Heart right ventricle (tissue), 16 donors: Measurements from ENCODE around the gene SLC16A13. TPM values are rescaled to one million over a fixed set of nuclear protein-coding genes. Genes with fewer than 3 reads are reported as not detected.

Experiments
- ATAC-seq, 8 donors: fragments of 200-7000 bp; cut with Tn5 transposase; one replicate each; pipeline ENCODE4 v1.9.1; 2020; ENCODE audit warnings: mild to moderate bottlenecking in 8 of 8, moderate library complexity in 8 of 8, moderate number of reproducible peaks in 1 of 8
- DNase-seq, 2 donors: peaks; one replicate each; pipeline ENCODE4 v3.0.0-alpha.2; 2020
- H3K27ac ChIP-seq, 10 donors: fragments of 200-600 bp; sonication (generic) in 2 of 10; one replicate each; pipeline versions ENCODE4 v1.5.0 to v1.8.0; 2020 to 2022; ENCODE audit warnings: mild to moderate bottlenecking in 3 of 10
- H3K27me3 ChIP-seq, 7 donors: fragments of 200-600 bp; one replicate each; pipeline ENCODE4 v1.8.0; 2021 to 2022; ENCODE audit warnings: mild to moderate bottlenecking in 2 of 7
- H3K36me3 ChIP-seq, 9 donors: fragments of 200-600 bp; sonication (generic) in 1 of 9; one replicate each; pipeline versions ENCODE4 v1.5.0 to v1.8.0; 2020 to 2022; ENCODE audit warnings: mild to moderate bottlenecking in 2 of 9
- H3K4me1 ChIP-seq, 9 donors: fragments of 200-600 bp; sonication (generic) in 1 of 9; one replicate each; pipeline versions ENCODE4 v1.5.0 to v1.8.0; 2020 to 2022; ENCODE audit warnings: mild to moderate bottlenecking in 4 of 9
- H3K4me3 ChIP-seq, 10 donors: fragments of 200-600 bp; sonication (generic) in 2 of 10; one replicate each; pipeline versions ENCODE4 v1.5.0 to v1.8.0; 2020 to 2022; ENCODE audit warnings: mild to moderate bottlenecking in 7 of 10, moderate library complexity in 2 of 10
- H3K9me3 ChIP-seq, 11 donors: fragments of 200-600 bp in 10 of 11; sonication (generic) in 2 of 11; one replicate each; pipeline versions ENCODE4 v1.5.0 to v1.8.0; 2013 to 2022; ENCODE audit warnings: mild to moderate bottlenecking in 2 of 11, control low read depth in 1 of 11, moderate library complexity in 1 of 11
- CTCF ChIP-seq, 9 donors: fragments of 200-600 bp; sonication (generic) in 2 of 9; IDR thresholded peaks; one replicate each; pipeline versions ENCODE4 v1.5.0 to v1.8.0; 2021 to 2022; ENCODE audit warnings: antibody characterized with exemption in 9 of 9, mild to moderate bottlenecking in 5 of 9, moderate library complexity in 1 of 9
- WGBS, 2 donors: extraction: QIAGEN DNeasy Blood & Tissue Kit; methylation state at CpG; one replicate each; pipeline ENCODE4 v1.1.7; 2013; ENCODE audit warnings: inconsistent platforms in 1 of 2; 5-methylcytosine and 5-hydroxymethylcytosine counted together
- intact Hi-C, 10 donors: fragments of 100-400 bp; cut with DNase I; formaldehyde crosslinking; loops; one replicate each; pipeline versions ENCODE4 v1.11.1 to v1.14.2; 2022
- polyA plus RNA-seq, 2 donors: library from polyadenylated mRNA; stranded (reverse); fragments of 200-250 nt; gene quantifications; one replicate each; pipeline ENCODE4 v1.2.3, GENCODE V29; 2013
- total RNA-seq, 10 donors: library from RNA; stranded (reverse); fragmentation: NEBNext Ultra II Directional in 3 of 10; extraction: Animal tissue kit (Norgen Biotek cat#: 25700) in 3 of 10; gene quantifications; one replicate each; pipeline versions ENCODE4 v1.2.1 to v1.2.4, GENCODE V29; 2021 to 2023
- donor health status: Arrhythmogenic right ventricular cardiomyopathy.
- donor health status: ischemic (EF 13 %, LVEDD 7.1; RV severe dilation, severe dysfunction).
- donor health status: healthy with polysubstance abuse.
- donor health status: DM: no; HTN: yes; CAD: no.
- donor health status: DM: no; HTN: no; CAD: no.
- donor health status: ischemic (EF 25% LVEDD 6.9; RV normal size, moderate dysfunction).
- donor health status: ischemic (EF 25% LVEDD 5.7; RV mildly dilated, moderate dysfunction).
- donor health status: healthy.
- donor health status: DM: yes; HTN: yes; CAD: no.
- donor health status: Ischemic cardiomyopathy.
- donor health status: ischemic (EF 35%, LVEDD 5.7; RV mildly dilated, moderate dysfunction).
- donor health status: nonischemic (EF 11% LVEDD 7.7; RV severe dilation, severe dysfunction).
- donor health status: DM: yes; HTN: yes; CAD: no.
- donor health status: PGD.
- donor health status: ischemic (EF 29% LVEDD 5.4; RV normal size, mild dysfunction).
- donor health status: nonischemic (EF 23%, LVEDD 6.1; RV moderate dilation, normal function).

The SLC16A13 gene
- total and polyA plus RNA-seq, 12 donors: 0.70 to 2.1 (median 1.5) TPM

GRCh38 chr17:7074931-7075330, 39.1 kb downstream of the SLC16A13 start:
- TF ChIP-seq CTCF (IDR thresholded peaks at IDR 0.05): no peak
- intact Hi-C loops: no loop called here
- Histone ChIP-seq H3K27me3 (peaks cover 0 to 3% (median 0%) of the 10 kb centered on the region in 7 donors), H3K4me3 (no peak overlapping the region), H3K4me1 (peaks cover 0 to 2% (median 0%) of the 10 kb centered on the region in 9 donors), H3K36me3 (no peaks in the 10 kb centered on the region), H3K9me3 (no peaks in the 10 kb centered on the region), H3K27ac (no peak overlapping the region)
- ATAC-seq (no peak), DNase-seq (no peak)
- WGBS, 2 donors: 78 to 81% methylated on average over 14 of the region's 14 CpGs

GRCh38 chr17:7077911-7078546, 42.2 kb downstream of the SLC16A13 start:
- ATAC-seq: no peak
- WGBS, 2 donors: 86 to 87% methylated on average over 7 of the region's 7 CpGs
- no peaks in the 10 kb centered on the region for H3K27me3 ChIP-seq
- intact Hi-C loops: no loop called here
- H3K27ac ChIP-seq: no peak overlapping the region
- H3K4me1 ChIP-seq: peaks cover 0 to 23% (median 0%) of the 10 kb centered on the region in 9 donors
- TF ChIP-seq CTCF (IDR thresholded peaks at IDR 0.05): no peak
- H3K4me3 ChIP-seq: peak overlapping the region in 4 of 10 donors; percentile 14 to 41 (median 17)
- no peak for DNase-seq
- no peaks in the 10 kb centered on the region for H3K36me3 ChIP-seq
- H3K9me3 ChIP-seq: no peaks in the 10 kb centered on the region

GRCh38 chr17:7078711-7079110, 42.9 kb downstream of the SLC16A13 start:
- Histone ChIP-seq H3K4me3 (peak overlapping the region in 4 of 10 donors; percentile 14 to 41 (median 17)), H3K4me1 (peaks cover 0 to 28% (median 0%) of the 10 kb centered on the region in 9 donors), H3K9me3 (no peaks in the 10 kb centered on the region), H3K27me3 (no peaks in the 10 kb centered on the region), H3K27ac (peak overlapping the region in 1 of 10 donors; percentile 79), H3K36me3 (no peaks in the 10 kb centered on the region)
- DNase-seq (no peak), ATAC-seq (no peak)
- 86 to 93% methylated on average over 10 of the region's 10 CpGs for WGBS, 2 donors
- TF ChIP-seq CTCF (IDR thresholded peaks at IDR 0.05): no peak
- intact Hi-C loops: no loop called here

- WGBS, 2 donors: 68 to 71% methylated on average over 15 of the region's 15 CpGs
- no peaks in the 10 kb centered on the region for H3K9me3 ChIP-seq
- H3K4me1 ChIP-seq: peaks cover 0 to 39% (median 0%) of the 10 kb centered on the region in 9 donors
- no peaks in the 10 kb centered on the region for H3K36me3 ChIP-seq
- ATAC-seq: peak in 4 of 8 donors; percentile 25 to 66 (median 56)
- peak within 1 kb of the TSS in 4 of 10 donors; percentile 16 to 41 (median 18) for H3K4me3 ChIP-seq
- TF ChIP-seq CTCF (IDR thresholded peaks at IDR 0.05): no peak
- no peak for DNase-seq
- intact Hi-C loops: loop anchor here in 1 of 10 donors (5.0 kb wide), 1 partner anchor 42 kb away; no protein-coding TSS in a partner anchor
- peaks cover 0 to 5% (median 0%) of the 10 kb centered on the region in 7 donors for H3K27me3 ChIP-seq
- H3K27ac ChIP-seq: peak within 1 kb of the TSS in 6 of 10 donors; percentile 4 to 79 (median 54)
Observed at GRCh38 chr17:7079581-7080455, 44.0 kb downstream of the SLC16A13 start, which contains the start of gene CLEC10A. CLEC10A (minus strand) TSS chr17:7080251; CDS start chr17:7078812, 1,439 bp downstream.
